Fibroblast of the aortic adventitia (primary cell): ENCODE data around the gene MED27. TPM values are rescaled to one million over a fixed set of nuclear protein-coding genes. Genes with fewer than 3 reads are reported as not detected.

Source experiments
- DNase-seq: peaks from one replicate; pipeline ENCODE4 v3.0.0-alpha.2; 2010; ENCODE audit warnings: low read depth
- H3K4me3 ChIP-seq: 2 replicates; pipeline ENCODE4 v1.5.1; 2011; ENCODE audit warnings: low read depth, mild to moderate bottlenecking, control low read depth, low read length, moderate library complexity
- CTCF ChIP-seq: IDR thresholded peaks from 2 replicates; pipeline ENCODE4 v1.5.1; 2011; ENCODE audit warnings: mild to moderate bottlenecking, low read length, control low read depth, inconsistent platforms; ENCODE audit not compliant: insufficient read depth
- total RNA-seq: library from RNA; depleted of rRNA; stranded (reverse); fragments of >200 nt; gene quantifications from 2 replicates; pipeline ENCODE4 v1.2.3, GENCODE V29; 2012; ENCODE audit warnings: low replicate concordance

MED27 gene
- total RNA-seq, 1 donor: 29.4 TPM

- TF ChIP-seq CTCF: no peak
- H3K4me3 ChIP-seq: peak overlapping the region; percentile 87
- DNase-seq: no peak
Observed at GRCh38 chr9:132078699-132079356, 839 bp downstream of the MED27 start.

- H3K4me3 ChIP-seq: peak overlapping the region; percentile 87
- DNase-seq: peak; percentile 46
- no peak for TF ChIP-seq CTCF
Observed at GRCh38 chr9:132077881-132078698, 1.6 kb downstream of the MED27 start.

- DNase-seq: no peak
- no peak for TF ChIP-seq CTCF
- no peak overlapping the region for H3K4me3 ChIP-seq
Observed at GRCh38 chr9:132075853-132076252, 3.8 kb downstream of the MED27 start.

- H3K4me3 ChIP-seq: no peak overlapping the region
- DNase-seq: peak; percentile 85
- TF ChIP-seq CTCF: peak; percentile 15
Observed at GRCh38 chr9:132074736-132075135, 4.9 kb downstream of the MED27 start.

- TF ChIP-seq CTCF: no peak
- H3K4me3 ChIP-seq: no peak overlapping the region
- no peak for DNase-seq
Observed at GRCh38 chr9:132071847-132072507, 7.7 kb downstream of the MED27 start.

- peak; percentile 49 for DNase-seq
- H3K4me3 ChIP-seq: no peak overlapping the region
- no peak for TF ChIP-seq CTCF
Observed at GRCh38 chr9:132069046-132069898, 10.4 kb downstream of the MED27 start.
